GM12892 (cell line): Measurements from ENCODE around the gene CYP1B1.

Experiments
- DNase-seq: peaks from one replicate; pipeline ENCODE4 v3.0.0; 2011; ENCODE audit not compliant: insufficient read length
- FAIRE-seq: peaks from 2 replicates; lab custom pipeline; 2011; peaks lifted over from hg19 to GRCh38; lab: Jason Lieb, UNC
- POLR2A ChIP-seq: IDR thresholded peaks from 2 replicates; pipeline ENCODE4 v1.6.1; 2011; ENCODE audit warnings: low read depth, low read length, control low read depth
- POLR2AphosphoS5 ChIP-seq: IDR thresholded peaks from 2 replicates; pipeline ENCODE4 v1.6.1; 2011; ENCODE audit warnings: low read depth, low read length, control low read depth
- TAF1 ChIP-seq: IDR thresholded peaks from 2 replicates; pipeline ENCODE4 v1.6.1; 2011; ENCODE audit warnings: low read depth, mild to moderate bottlenecking, control low read depth, low read length, borderline replicate concordance

Gene CYP1B1

GRCh38 chr2:38080346-38080745 lies 4.4 kb upstream of the CYP1B1 start:
- TF ChIP-seq POLR2A (no peak), POLR2AphosphoS5 (no peak), TAF1 (no peak)
- DNase-seq (no peak), FAIRE-seq (no peak)

GRCh38 chr2:38079116-38080052 lies 3.4 kb upstream of the CYP1B1 start:
- FAIRE-seq (no peak), DNase-seq (no peak)
- no peak for TF ChIP-seq POLR2A
- no peak for TF ChIP-seq POLR2AphosphoS5
- TF ChIP-seq TAF1: no peak

GRCh38 chr2:38077431-38077769 lies 1.4 kb upstream of the CYP1B1 start:
- TF ChIP-seq POLR2AphosphoS5 (no peak), TAF1 (no peak), POLR2A (no peak)
- FAIRE-seq (no peak), DNase-seq (no peak)

- FAIRE-seq (peak; percentile 87), DNase-seq (peak; percentile 70)
- 0 out of 2 replicates have a peak, but pooled peaks have one; percentile 21 for TF ChIP-seq POLR2AphosphoS5
- TF ChIP-seq TAF1: peak; percentile 49; the same call in 1 of the 2 replicates
- TF ChIP-seq POLR2A: peak; percentile 43; the same call in 1 of the 2 replicates
Measured at GRCh38 chr2:38076710-38077430, 919 bp upstream of the CYP1B1 start.

- FAIRE-seq: peak; percentile 14
- DNase-seq: peak; percentile 55
- no peak for TF ChIP-seq TAF1
- peak; percentile 72 for TF ChIP-seq POLR2AphosphoS5
- peak; percentile 67; the same call in 1 of the 2 replicates for TF ChIP-seq POLR2A
Measured at GRCh38 chr2:38076152-38076709, 280 bp upstream of the CYP1B1 start.

GRCh38 chr2:38074764-38075506 lies 1.0 kb downstream of the CYP1B1 start:
- FAIRE-seq (no peak), DNase-seq (no peak)
- no peak for TF ChIP-seq POLR2A
- TF ChIP-seq POLR2AphosphoS5: no peak
- no peak for TF ChIP-seq TAF1

- no peak for FAIRE-seq
Measured at GRCh38 chr2:38074058-38074763, 1.7 kb downstream of the CYP1B1 start.

GRCh38 chr2:38073211-38074057 lies 2.5 kb downstream of the CYP1B1 start:
- no peak for FAIRE-seq
- no peak for DNase-seq

More at GRCh38 chr2:38074058-38074763, 1.7 kb downstream of the CYP1B1 start:
- TF ChIP-seq POLR2AphosphoS5 (no peak), POLR2A (no peak), TAF1 (no peak)
- no peak for DNase-seq

GRCh38 chr2:38070438-38070837 lies 5.5 kb downstream of the CYP1B1 start:
- no peak for DNase-seq
- no peak for FAIRE-seq
- TF ChIP-seq TAF1: no peak
- TF ChIP-seq POLR2AphosphoS5: no peak
- TF ChIP-seq POLR2A: no peak

More at GRCh38 chr2:38073211-38074057, 2.5 kb downstream of the CYP1B1 start:
- TF ChIP-seq POLR2A (no peak), POLR2AphosphoS5 (no peak), TAF1 (no peak)
